HPDE6-E6E7 (cell line): ENCODE measurements around the gene MAP3K9.
"Not testable (repeated sequence)": the region's sequence is repeated elsewhere in the genome, so short reads cannot be mapped to it uniquely, and the experiment has no call there.

Experiments used
- DNase-seq: peaks from one replicate; pipeline ENCODE4 v3.0.0; 2011; ENCODE audit warnings: missing footprints; ENCODE audit errors: extremely low spot score

MAP3K9 gene

DNA sequence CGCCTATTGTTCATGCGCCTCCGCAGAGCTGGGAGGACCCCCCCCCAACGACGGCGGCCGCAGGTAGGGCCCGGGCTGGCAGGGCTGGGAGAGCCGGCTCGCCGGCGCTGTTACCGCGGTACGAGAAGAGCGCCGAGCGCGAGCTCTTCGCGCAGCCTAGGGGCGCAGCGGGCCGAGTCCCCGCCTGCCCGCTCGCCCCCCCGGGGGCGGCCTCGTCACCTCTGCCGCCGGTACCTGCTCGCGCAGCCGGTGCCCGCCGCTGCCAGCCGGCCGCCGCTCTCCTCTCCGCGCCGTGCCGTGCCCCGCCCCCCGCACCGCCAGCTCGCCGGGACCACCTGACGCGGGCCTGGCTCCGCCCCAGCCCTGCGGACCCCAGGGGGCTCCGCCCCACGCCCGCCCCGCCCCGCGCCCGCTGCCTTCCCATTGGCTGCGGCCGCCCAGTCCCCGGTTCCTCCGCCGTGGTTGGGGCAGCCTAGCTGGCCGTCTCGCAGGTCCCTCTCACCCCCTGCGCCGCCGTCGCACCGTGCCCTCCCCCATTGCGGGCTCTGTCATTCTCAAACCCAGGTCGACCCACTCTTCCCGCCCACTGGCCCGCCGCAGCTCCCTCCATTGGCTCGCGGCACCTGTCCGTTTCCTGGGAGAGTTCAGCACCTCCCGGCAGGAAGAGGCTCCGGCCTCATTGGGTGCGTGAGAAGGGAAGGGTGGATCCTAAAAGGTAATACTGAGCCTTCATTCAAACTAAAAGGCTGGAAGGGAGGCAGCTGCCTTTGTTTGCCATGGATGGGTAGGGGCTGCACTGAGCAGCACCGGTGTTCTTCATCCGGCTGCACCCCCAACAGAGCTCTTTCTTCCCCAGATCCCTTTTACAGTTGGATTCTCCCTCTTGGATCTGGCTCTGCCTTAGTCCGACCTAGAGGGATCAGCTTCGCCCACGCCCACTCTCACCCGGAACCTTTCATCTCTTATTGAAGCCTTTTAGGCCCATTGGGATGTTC is at the start of gene MAP3K9:
MAP3K9 (minus strand) TSS at position 289 of the 995 bp plus-strand sequence. CDS start 342 bp downstream, outside the sequence.
- DNase-seq = peak; percentile 97

DNA sequence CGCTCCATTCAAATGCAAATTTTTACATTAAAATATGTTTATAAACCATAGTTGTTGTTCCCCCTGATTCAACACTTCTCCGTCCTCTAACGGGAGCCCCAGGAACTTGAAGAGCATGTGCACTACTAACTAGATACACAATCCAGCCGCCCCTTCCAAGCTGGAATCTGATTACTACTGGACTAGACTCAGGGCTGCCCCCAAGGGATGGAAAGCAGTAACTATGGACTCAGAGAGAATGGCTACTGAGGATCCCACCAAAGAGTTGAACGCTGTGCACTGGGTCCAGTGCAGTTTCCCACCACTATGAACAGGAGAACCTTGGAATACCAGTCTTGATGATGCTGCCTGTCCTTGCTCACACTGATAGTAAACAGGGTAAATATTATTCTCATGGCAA is 49.3 kb upstream of the MAP3K9 start:
- no peak for DNase-seq

DNA sequence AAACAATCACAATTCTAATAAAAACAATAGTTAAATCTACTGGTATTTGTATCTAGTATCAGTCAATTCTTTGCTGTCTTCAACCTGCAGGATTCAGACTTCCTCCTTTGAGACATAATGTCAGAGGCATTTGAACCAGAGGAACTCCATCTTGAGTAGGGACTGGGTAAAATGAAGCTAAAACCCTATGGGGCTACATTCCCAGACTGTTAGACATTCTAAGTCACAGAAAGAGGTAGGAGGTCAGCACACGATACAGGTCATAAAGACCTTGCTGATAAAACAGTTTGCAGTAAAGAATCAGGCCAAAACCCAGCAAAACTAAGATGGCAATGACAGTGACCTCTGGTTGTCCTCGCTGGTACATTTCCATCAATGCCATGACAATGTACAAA is 48.2 kb upstream of the MAP3K9 start:
- no peak for DNase-seq

DNA sequence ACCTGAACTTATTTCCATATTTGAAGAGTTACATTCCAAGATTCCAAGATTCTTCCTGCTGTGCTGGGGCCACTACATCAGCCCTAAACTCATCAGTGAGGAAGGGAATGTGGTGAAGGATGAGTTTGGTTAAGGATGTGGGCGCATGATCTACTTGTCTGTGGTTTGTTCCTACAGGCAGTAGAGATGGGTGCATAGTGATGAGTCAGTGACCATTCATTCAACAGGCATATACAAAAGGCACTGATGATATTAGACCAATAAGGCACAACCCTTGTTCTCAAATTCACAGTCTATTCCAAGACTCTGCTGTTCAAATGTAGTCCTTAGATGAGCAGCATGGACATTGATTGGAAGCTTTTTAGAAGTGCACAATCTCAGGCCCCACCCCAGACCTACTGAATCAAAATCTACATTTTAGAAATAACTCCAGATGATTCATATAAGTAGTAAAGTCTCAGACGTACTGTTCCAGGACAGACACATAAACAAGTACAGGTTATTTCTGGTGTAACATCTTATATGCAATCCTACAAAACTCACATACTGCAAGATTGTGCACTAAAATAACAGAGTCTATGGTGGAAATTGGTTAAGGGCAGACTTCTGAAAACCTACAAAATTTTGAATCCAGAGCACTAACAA is 47.7 kb upstream of the MAP3K9 start:
- DNase-seq = peak; percentile 19

DNA sequence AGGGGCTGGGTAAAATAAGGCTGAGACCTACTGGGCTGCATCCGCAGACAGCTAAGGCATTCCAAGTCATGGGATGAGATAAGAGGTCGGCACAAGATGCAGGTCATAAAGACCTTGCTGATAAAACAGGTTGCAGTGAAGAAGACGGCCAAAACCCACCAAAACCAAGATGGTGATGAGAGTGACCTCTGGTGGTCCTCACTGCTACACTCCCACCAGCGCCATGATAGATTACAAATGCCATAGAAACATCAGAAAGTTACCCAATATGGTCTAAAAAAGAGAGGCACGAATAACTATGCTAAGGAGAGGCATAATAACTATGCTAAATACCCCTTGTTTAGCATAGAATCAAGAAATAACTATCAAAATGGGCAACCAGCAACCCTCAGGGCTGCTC is 46.2 kb upstream of the MAP3K9 start:
- no peak for DNase-seq

DNA sequence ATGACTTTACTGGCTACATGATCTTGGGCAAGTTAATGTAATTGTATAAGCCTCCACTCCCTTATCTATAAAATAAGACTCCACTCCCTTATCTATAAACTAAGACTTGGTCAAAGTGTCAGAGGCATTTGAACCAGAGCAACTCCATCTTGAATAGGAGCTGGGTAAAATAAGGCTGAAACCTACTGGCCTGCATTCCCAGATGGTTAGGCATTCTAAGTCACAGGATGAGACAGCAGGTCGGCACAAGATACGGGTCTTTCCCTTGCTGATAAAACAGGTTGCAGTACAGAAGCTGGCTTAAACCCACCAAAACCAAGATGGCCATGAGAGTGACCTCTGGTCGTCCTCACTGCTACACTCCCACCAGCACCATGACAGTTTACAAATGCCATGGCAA is 44.3 kb upstream of the MAP3K9 start:
- DNase-seq = not testable (repeated sequence)

DNA sequence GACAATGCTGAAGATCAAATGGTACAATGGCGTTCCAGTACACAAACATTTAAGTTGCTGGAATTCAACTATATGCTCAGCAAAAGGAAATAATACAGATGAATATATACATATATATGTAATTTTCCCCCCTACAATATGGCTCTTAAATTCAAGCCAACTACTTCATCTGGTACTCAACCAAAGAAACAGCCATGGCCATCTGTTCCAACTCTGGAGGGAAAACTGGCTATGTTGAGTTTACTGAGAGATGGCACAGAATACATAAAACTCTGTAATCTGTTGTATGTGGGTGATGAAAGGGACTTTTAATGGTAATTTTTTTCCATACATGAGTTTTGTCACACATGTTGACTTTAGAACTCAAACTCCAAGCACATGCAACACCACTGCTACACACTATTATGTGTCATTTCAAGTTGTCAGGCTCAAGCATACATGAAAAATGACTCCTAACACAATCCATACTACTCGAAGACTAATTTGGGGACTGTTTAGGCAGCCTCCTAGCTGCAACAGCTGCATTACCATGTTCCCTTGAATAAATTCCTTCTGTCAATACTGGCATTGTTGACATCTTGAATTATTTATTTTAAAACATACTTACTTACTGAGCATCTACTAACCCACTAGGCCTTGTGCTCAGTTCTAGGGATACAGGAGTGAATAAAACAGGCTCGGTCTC is 38.2 kb upstream of the MAP3K9 start:
- no peak for DNase-seq

DNA sequence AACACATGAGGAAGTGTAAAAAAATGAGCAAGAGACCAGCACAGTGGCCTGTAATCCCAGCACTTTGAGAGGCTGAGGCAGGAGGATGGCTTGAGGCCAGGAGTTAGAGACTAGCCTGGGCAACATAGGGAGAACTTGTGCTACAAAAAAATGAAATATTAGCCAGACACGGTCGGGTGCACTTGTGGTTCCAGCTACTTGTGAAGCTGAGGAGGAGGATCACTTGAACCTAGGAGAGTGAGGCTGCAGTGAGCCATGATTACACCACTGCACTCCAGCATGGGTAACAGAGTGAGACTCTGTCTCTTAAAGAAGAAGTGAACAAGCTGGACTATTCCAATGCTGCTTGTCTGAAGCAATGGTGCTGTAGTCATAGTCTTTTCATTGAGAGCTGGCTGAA is 36.3 kb upstream of the MAP3K9 start:
- DNase-seq = no peak

DNA sequence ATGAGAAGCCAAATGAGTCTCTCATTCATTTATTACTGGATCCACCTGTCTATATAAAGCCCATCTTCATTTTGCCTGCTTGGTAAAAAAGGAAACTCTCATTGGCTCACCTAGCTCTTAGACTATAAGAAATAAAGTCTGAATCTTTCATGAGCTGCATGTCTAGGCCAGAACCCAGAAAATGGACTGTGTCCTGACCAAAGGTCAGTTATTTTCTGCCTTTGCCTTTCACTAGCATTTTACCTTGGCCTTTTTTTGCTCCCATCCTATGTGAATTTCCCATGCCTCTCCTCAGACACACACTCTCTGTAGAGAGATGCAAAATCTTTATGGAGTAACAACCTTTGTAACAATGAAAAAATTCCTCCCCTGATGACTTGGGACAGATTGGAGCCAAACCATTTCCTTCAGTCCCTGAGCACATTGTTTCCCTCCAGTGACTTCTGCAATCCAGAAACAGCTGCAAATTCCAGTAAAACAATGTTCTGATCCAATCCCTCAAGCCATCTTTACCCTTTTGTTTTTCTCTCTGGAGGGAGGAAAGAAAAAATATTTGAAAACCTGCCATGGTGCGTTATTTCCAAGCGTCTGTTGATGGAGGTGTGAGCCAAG is 33.6 kb upstream of the MAP3K9 start:
- no peak for DNase-seq

DNA sequence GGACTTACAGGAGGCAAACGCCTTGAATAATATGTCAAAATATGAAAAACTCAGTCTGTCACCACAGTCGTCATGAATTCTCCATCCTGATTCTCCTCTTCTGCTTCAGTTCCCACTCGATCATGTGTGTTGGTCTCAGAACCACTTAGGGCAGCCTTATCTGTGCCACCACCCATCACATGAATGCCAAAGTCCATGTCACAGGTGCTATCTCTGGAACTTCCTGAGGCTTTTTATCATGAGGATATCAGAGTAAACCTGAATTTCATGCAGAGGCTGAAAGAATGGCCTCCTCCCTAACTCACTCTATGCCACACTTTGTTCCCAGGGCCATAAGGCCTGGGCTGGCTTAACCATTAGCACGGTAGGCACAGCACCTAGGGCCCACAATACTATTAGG is 28.8 kb upstream of the MAP3K9 start:
- no peak for DNase-seq

DNA sequence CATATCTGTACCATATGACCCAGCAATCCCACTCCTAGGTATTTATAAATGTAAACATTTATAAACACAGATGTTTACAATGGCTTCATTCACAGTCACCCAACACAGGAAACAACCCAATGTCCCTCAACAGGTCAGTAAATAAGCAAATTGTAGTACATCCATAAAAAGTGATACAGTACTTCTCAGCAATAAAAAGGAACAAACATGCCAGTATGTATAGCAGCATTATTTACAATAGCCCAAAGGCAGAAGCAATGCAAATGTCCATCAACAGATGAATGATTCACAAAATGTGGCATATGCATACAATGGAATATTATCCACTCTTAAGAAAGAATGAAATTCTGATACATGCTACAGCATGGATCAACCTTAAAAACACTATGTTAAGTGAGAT is 27.6 kb upstream of the MAP3K9 start:
- no peak for DNase-seq

DNA sequence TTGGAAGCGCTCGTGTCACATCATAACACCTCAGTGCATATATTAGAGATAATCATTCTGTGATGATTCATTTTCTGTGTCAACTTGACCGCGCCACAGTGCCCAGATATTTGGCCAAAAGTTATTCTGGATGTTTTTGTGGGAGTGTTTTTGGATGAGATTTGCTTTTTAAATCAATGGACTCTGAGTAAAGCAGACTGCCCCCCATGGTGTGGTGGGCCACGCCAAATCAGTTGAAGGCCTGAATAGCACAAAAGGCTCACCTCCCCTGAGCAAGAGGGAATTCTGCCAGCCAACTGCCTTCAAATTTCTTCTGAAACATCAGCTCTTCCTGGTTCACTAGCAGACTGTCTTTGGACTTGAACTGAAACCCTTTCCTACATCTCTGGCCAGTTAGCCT is 24.6 kb upstream of the MAP3K9 start:
- DNase-seq = no peak

DNA sequence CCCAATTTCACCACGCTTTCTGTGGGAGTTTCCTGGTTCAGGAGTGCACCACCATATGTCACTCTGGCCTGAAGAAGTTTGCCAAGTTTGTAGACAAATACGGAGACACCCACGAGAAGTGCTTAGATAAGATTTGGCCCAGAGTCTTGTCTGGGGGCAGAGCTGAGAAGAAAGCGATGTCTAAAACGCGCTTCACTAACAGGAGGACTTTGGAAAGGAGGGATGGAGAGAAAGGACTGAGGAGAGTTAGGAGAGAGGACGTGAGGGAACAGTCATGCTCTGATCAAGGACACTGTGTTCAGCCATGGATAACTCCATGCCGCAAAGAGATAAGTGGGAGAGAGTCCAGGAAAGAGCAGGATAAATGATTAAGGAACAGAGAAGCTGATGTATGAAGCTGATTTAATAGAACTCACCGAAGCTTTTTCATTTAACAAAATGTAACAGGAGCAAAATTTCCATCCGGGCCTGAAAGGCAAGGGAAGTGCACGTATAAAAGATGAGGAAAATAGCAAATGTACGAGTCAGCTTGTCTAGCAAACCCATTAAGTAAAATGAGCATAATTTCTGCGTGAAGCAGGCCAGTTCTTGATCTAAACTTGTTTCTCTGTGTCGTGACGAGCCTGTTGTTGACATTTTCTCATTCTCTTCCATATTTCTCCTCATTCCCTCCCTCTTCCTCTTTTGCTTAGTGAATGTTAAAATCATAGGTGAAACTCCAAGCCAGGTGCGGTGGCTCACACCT is 23.4 kb upstream of the MAP3K9 start:
- DNase-seq = no peak

DNA sequence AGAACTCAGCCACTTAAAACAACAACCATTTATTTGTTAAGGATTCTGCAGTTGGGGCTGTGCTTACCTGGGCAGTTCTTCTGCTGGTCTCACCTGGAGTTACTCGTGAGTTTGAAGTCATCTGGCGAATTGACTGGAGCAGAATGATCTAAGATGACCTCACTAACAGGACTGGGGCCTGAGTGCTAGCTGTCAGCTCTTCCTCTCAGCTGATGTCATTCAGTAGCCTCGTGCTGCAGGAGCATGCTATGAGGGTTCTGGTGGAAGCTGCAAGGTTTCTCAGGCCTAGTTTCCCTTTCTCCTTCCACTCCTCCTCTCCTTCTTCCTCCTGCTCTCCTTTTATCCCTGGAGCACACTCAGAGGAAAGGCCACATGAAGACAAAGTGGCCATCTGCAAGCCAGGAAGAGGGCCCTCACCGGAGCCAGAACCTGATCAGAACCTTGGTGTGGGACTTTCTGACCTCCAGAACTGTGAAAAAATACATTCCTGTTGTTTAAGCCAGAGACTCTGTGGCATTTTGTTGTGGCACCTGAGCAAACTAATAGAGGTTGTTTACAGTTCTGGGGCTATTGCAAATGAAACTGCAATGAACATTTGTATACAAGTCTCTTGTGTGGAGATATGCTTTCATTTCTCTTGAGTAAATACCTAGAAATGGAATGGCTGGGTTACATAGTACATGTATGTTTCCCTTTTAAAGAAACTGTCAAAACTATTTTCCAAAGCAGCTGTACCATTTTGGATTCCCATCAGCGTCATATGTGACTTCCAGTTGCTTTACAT is 21.9 kb upstream of the MAP3K9 start:
- DNase-seq = no peak

DNA sequence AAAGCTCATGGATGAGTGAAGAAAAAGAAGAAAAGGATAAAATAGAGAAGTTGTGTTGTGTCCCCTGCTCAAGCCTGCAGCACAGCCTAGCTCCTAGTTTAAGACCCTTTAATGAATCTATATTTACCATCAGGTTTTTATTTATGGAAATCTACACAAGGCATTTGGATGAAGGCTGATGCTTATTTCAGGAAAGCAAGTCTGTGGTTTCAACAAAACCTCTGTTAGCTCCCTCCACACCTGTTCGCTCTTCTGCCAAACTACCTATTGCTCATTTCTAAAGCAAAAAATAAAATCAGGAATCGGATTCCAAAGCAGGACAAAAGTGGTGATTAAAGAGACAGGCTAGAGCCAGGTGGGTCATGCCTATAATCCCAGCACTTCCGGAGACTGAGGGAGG is 18.9 kb upstream of the MAP3K9 start:
- DNase-seq = no peak

DNA sequence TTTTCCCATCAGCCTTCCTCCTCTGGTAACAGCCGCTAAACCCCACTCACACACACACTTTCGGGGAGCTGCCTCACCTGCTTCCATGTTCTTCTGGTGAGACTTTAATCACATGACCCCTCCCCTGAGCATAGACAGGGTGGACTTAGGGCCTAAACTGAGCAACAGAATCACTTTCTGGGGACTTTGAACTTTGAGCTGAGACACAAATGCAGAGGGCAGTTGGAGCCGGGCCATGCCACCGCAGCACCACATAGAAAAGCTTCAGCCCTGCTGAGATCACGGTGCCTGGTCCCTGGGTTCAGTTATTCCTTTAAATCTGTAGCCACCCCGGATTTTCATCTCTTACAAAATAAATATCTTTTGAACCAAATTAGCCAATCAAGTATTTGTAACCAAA is 18.4 kb upstream of the MAP3K9 start:
- DNase-seq = no peak

DNA sequence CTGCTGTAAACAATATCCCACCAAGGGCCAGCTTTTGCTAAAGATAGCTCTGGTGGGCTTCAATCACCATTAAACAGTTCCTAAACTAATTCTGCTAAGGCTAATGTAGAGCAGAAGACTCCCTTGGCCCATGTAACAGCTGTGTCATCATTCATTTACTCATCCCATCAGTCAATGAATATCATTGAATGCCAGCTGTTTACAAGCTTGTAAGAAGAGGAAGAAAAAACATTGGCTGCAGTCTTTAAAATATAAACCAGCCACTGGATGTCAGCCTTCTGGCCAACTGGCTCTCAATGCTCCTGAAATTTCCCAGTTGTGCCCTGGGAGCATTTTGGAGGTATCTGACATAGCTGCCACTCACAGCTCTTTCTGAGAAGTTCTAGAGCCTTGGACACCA is 18.0 kb upstream of the MAP3K9 start:
- DNase-seq = no peak

DNA sequence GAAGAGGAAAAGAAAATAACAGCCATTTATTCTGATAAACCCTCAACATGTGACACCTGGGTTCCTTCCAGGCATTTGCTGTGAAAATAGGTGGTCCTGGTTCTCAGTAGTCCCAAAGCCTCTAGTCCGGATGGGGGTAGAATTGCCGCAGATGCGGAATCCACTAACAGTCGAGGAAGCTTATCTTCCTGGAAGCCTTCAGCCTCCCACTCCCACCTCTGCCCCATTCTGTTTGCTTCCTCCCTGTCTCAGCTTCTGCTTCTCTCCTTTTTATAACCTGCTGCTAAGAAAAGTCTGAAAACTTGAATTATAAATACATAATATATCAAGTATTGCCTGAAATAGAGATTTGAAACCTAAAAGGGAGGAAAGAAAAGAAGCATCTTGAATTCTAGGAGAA is 14.0 kb upstream of the MAP3K9 start:
- DNase-seq = no peak

DNA sequence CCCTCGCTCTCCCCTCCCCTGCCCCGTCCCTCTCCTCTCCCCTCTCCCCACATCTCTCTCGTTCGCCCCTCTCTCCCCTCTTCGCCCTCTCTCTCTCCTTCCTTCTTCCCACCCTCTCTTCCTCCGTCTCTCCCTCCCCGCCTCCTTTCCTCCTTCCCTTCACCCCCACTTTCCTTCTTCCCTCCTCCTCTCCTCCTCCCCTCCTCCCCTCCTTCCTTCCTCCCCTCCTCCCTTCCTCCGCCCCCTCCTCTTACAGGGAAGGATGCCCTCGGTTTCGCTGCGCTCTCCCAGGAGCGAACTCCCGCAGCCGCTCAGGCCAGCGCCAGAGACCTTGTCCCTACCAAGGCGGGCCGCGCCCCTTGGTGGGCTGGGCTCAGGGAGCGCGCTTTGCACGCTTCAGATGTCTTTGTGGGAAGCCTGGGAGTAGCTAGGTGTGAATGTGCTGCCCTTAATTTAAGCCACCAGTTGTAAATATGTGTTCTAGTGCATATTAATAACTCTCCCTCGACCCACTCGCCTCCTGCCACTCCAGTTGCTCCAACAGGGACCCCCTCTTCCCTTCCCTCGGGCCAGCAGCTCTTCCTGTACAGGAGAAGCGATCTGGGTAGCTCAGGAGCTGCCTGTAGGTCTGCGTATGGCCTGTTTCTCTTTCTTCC is 13.3 kb upstream of the MAP3K9 start:
- no peak for DNase-seq
